Activated CD4-positive, alpha-beta T cell treated with anti-CD3 and anti-CD28 coated beads, Interleukin-2, amount 10 ng/mL, durations not matched to agents 7 days and 5 days (primary cell): ENCODE data around the gene GBP7. TPM values are rescaled to one million over a fixed set of nuclear protein-coding genes. Genes with fewer than 3 reads are reported as not detected.
A peak's percentile ranks its signal among the peaks of the same experiment; 100 is the strongest.
"Not testable (repeated sequence)": the region's sequence is repeated elsewhere in the genome, so short reads cannot be mapped to it uniquely, and the experiment has no call there.

Experiments
- CTCF ChIA-PET: fragments of 350-600 bp; sonication (Branson Sonifier 250); formaldehyde crosslinking; loops from one replicate; lab custom pipeline; 2021; ENCODE audit warnings: antibody characterized with exemption; lab: Charles Lee
- POLR2A ChIA-PET: fragments of 350-600 bp; sonication (Branson Sonifier 250); formaldehyde crosslinking; loops from one replicate; lab custom pipeline; 2021; ENCODE audit warnings: antibody characterized with exemption; lab: Charles Lee
- DNase-seq: peaks from one replicate; pipeline ENCODE4 v3.0.0-alpha.2; 2020
- H3K27ac Mint-ChIP-seq: one replicate; pipeline ENCODE4 v1.8.0; 2021; ENCODE audit warnings: mild to moderate bottlenecking, moderate library complexity, mixed read lengths
- H3K27me3 Mint-ChIP-seq: one replicate; pipeline ENCODE4 v1.8.0; 2021; ENCODE audit warnings: mixed read lengths
- H3K36me3 Mint-ChIP-seq: one replicate; pipeline ENCODE4 v1.8.0; 2021; ENCODE audit warnings: low read depth, mixed read lengths
- H3K4me1 Mint-ChIP-seq: one replicate; pipeline ENCODE4 v1.8.0; 2021; ENCODE audit warnings: mixed read lengths
- H3K4me3 Mint-ChIP-seq: one replicate; pipeline ENCODE4 v1.8.0; 2021; ENCODE audit warnings: mild to moderate bottlenecking, moderate library complexity, mixed read lengths
- H3K9me3 Mint-ChIP-seq: one replicate; pipeline ENCODE4 v1.8.0; 2021; ENCODE audit warnings: mixed read lengths
- total RNA-seq, 2 experiments: library from RNA; stranded (reverse); gene quantifications; one replicate each; pipeline ENCODE4 v1.2.3, GENCODE V29; 2021

GBP7 gene, protein sequence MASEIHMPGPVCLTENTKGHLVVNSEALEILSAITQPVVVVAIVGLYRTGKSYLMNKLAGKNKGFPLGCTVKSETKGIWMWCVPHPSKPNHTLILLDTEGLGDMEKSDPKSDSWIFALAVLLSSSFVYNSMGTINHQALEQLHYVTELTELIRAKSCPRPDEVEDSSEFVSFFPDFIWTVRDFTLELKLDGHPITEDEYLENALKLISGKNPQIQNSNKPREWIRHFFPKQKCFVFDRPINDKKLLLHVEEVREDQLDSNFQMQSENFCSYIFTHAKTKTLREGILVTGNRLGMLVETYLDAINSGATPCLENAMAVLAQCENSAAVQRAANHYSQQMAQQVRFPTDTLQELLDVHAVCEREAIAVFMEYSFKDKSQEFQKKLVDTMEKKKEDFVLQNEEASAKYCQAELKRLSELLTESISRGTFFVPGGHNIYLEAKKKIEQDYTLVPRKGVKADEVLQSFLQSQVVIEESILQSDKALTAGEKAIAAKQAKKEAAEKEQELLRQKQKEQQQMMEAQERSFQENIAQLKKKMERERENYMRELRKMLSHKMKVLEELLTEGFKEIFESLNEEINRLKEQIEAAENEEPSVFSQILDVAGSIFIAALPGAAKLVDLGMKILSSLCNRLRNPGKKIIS
- total RNA-seq: not detected

DNA sequence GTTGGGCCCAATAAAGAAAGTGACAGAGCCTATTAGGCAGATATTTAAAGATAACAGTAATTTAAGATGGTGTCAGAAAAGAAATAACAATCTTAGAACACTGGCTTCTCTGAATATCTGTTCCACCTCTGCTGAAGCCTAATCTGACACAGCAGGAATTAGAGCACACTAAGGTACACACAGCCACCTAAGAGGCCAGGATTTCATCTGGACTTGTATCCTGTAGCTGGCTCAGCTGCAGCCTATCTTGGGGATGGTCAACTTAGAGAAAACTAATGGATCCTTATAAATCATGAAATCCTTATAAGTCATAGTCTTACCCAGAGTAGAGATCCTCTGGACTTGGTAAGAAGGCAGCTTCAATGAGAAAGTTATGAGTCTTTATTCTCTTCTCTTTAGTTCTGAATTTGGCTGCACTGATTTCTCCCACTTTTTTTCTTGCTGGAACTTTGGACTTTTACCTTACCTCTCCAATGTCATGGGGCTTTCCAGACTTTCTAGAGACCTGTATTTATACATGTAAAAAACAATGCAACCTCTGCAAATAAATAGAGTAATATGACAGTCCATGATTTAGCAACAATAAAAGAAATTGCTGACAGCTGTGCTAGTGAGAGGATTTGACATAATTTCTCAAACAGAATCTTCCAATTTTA, at the start of gene GBP7:
Gene GBP7, minus strand, starts transcription at position 403 of the 656 bp plus-strand sequence. CDS start 4,068 bp downstream, outside the sequence.
- H3K4me1 Mint-ChIP-seq: peaks cover 15% of the 10 kb centered on the region
- ChIA-PET CTCF (interaction anchor here (0.6 to 0.7 kb wide), 2 partner anchors 13 to 209 kb away, joined by 3 to 4 read pairs; no protein-coding TSS in a partner anchor), POLR2A (no interaction called here)
- H3K27ac Mint-ChIP-seq: peak within 1 kb of the TSS; percentile 43
- no peaks in the 10 kb centered on the region for H3K27me3 Mint-ChIP-seq
- H3K36me3 Mint-ChIP-seq: peaks cover 11% of the 10 kb centered on the region
- no peak within 1 kb of the TSS for H3K4me3 Mint-ChIP-seq
- no peak for DNase-seq
- H3K9me3 Mint-ChIP-seq: peaks cover 8% of the 10 kb centered on the region

GRCh38 chr1:89221341-89221740, 45.5 kb upstream of the GBP7 start:
- Mint-ChIP-seq H3K9me3 (peaks cover 52% of the 10 kb centered on the region), H3K27me3 (no peaks in the 10 kb centered on the region), H3K36me3 (peaks cover 29% of the 10 kb centered on the region), H3K4me3 (no peak overlapping the region), H3K4me1 (no peaks in the 10 kb centered on the region), H3K27ac (no peak overlapping the region)
- no peak for DNase-seq
- ChIA-PET POLR2A (no interaction called here), CTCF (interaction anchor here (1.0 kb wide), 1 partner anchor 47 kb away, joined by 3 read pairs; no protein-coding TSS in a partner anchor)

- DNase-seq, POLR2A ChIA-PET, H3K4me3 Mint-ChIP-seq, H3K27ac Mint-ChIP-seq, H3K4me1 Mint-ChIP-seq, H3K27me3 Mint-ChIP-seq: not testable (repeated sequence)
- CTCF ChIA-PET: interaction anchor here (1.2 to 1.5 kb wide), 2 partner anchors 11 to 15 kb away, joined by 3 to 4 read pairs; no protein-coding TSS in a partner anchor
- Mint-ChIP-seq H3K36me3 (peaks cover 26% of the 10 kb centered on the region), H3K9me3 (peaks cover 44% of the 10 kb centered on the region)
Measured at GRCh38 chr1:89219851-89220250, 44.0 kb upstream of the GBP7 start.

DNA sequence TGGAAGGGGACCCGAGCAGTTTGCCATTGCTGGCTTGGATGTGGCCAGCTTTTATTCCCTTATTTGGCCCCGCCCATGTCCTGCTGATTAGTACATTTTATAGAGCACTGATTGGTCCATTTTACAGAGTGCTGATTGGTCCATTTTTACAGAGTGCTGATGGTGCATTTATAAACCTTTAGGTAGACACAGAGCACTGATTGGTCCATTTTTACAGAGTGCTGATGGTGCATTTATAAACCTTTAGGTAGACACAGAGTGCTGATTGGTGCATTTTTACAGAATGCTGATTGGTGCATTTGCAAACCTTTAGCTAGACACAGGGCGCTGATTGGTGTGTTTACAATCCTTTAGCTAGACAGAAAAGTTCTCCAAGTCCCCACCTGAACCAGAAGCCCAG, 43.1 kb upstream of the GBP7 start:
- POLR2A ChIA-PET, H3K4me3 Mint-ChIP-seq, H3K27me3 Mint-ChIP-seq, DNase-seq, H3K27ac Mint-ChIP-seq, H3K4me1 Mint-ChIP-seq: not testable (repeated sequence)
- Mint-ChIP-seq H3K36me3 (peaks cover 27% of the 10 kb centered on the region), H3K9me3 (peaks cover 43% of the 10 kb centered on the region)
- CTCF ChIA-PET: interaction anchor here (1.2 to 1.9 kb wide), 2 partner anchors 11 to 12 kb away, joined by 3 to 5 read pairs; no protein-coding TSS in a partner anchor

DNA sequence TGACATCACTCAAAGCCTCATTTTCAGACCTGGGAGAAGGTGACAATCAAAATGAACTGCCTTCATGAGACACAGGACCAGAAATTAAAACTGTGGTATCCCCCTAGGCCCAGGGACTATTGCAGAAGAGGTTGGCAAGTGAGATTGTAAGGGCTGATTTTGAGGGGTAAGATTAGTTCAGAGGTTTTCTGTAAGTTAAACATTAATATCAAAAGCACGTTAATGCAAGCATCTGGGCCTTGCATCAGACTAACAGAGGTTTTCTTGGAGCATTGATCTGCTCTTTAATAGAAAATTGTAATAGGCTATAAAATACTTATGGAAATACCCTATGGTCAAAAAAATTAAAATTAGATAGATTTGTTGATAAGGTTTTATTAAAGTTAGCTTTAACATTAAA, 37.5 kb upstream of the GBP7 start:
- CTCF ChIA-PET: interaction anchor here (0.8 kb wide), 1 partner anchor 145 kb away, joined by 3 read pairs; no protein-coding TSS in a partner anchor
- H3K4me1 Mint-ChIP-seq: no peaks in the 10 kb centered on the region
- POLR2A ChIA-PET: no interaction called here
- no peak overlapping the region for H3K27ac Mint-ChIP-seq
- H3K36me3 Mint-ChIP-seq: peaks cover 29% of the 10 kb centered on the region
- H3K27me3 Mint-ChIP-seq: peaks cover 1% of the 10 kb centered on the region
- no peak overlapping the region for H3K4me3 Mint-ChIP-seq
- peaks cover 46% of the 10 kb centered on the region for H3K9me3 Mint-ChIP-seq
- no peak for DNase-seq

DNA sequence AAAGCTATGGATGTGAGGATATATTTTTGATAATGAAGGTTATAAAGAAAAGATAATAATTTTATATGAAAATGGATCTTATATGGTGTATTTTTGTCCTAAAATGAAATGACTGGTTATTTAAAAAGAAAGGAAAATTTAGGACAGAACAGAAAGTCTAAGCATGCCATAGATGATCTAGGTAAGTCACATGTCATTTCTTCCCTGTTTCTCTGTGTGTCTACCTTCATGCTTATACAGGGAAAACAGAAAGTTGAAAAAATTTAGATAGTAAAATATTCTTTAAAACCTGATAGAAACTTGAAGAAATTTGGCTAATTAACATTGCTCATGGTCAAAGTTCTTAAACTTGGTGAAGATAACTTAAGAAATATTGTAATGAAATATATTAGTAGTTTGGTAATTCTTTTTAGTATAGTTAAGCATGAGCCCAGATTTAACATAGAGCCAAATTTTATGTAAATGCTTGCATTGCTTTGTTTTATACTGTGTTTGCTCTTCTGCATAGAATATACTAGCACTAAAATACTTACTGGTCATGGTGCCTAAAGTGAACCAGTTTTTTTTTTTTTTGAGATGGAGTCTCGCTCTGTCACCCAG, 35.3 kb upstream of the GBP7 start:
- Mint-ChIP-seq H3K27ac (no peak overlapping the region), H3K4me1 (peaks cover 3% of the 10 kb centered on the region), H3K36me3 (peaks cover 17% of the 10 kb centered on the region), H3K27me3 (peaks cover under 1% of the 10 kb centered on the region), H3K9me3 (peaks cover 45% of the 10 kb centered on the region), H3K4me3 (no peak overlapping the region)
- DNase-seq: no peak
- ChIA-PET CTCF (no interaction called here), POLR2A (no interaction called here)

GRCh38 chr1:89206373-89206772, 30.6 kb upstream of the GBP7 start:
- Mint-ChIP-seq H3K36me3 (peaks cover 46% of the 10 kb centered on the region), H3K4me1 (peaks cover 16% of the 10 kb centered on the region), H3K9me3 (peaks cover 47% of the 10 kb centered on the region), H3K4me3 (no peak overlapping the region), H3K27me3 (no peaks in the 10 kb centered on the region), H3K27ac (no peak overlapping the region)
- ChIA-PET CTCF (interaction anchor here (1.4 kb wide), 1 partner anchor 8 kb away, joined by 4 read pairs; the partner anchor contains the start of gene GBP4), POLR2A (no interaction called here)
- no peak for DNase-seq

GRCh38 chr1:89203166-89203565, 27.4 kb upstream of the GBP7 start:
- no peak for DNase-seq
- Mint-ChIP-seq H3K4me1 (peaks cover 34% of the 10 kb centered on the region), H3K27me3 (no peaks in the 10 kb centered on the region), H3K4me3 (no peak overlapping the region), H3K36me3 (peaks cover 52% of the 10 kb centered on the region), H3K9me3 (peaks cover 28% of the 10 kb centered on the region), H3K27ac (no peak overlapping the region)
- POLR2A ChIA-PET: no interaction called here
- CTCF ChIA-PET: interaction anchor here (1.2 kb wide), 1 partner anchor 34 kb away, joined by 4 read pairs; no protein-coding TSS in a partner anchor

DNA sequence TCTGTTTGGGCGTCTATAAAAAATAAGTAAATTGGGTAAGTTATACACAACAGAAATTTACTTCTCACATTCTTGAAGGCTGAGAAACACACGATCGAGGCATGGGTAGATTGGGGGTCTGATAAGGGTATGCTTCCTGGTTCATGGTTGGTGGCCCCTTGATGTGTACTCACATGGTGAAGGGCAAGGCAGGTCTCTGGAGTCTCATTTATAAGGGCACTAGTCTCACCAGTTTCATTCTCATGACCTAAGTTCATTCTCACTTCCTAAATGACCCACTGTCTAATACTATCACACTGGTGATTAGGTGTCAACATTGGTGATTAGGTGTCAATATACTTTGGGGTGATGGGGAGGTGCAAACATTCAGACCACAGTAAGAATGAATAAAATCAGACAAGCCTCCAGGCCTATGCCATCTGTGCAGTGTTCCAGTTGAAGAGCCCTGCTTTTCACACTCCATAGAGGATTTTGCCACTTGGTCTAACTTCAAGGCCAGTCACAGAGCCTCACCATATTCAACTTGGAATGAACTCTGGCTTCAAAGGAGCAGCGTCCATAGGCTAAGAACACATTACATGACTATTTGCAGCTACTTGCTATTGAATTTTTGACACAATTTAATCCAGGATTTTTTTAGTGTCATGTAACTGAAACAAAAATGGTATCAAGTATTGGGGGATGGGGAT, 25.4 kb upstream of the GBP7 start:
- Mint-ChIP-seq H3K36me3 (peaks cover 65% of the 10 kb centered on the region), H3K9me3 (peaks cover 16% of the 10 kb centered on the region), H3K4me1 (peaks cover 46% of the 10 kb centered on the region), H3K27ac (peak overlapping the region; percentile 95), H3K4me3 (peak overlapping the region; percentile 90), H3K27me3 (no peaks in the 10 kb centered on the region)
- no peak for DNase-seq
- POLR2A ChIA-PET: no interaction called here
- CTCF ChIA-PET: interaction anchor here (1.3 kb wide), 1 partner anchor 77 kb away, joined by 3 read pairs; no protein-coding TSS in a partner anchor

- CTCF ChIA-PET: interaction anchor here (1.1 kb wide), 1 partner anchor 161 kb away, joined by 3 read pairs; no protein-coding TSS in a partner anchor
- H3K27ac Mint-ChIP-seq: peak overlapping the region; percentile 95
Measured at GRCh38 chr1:89200663-89201062, 24.9 kb upstream of the GBP7 start.

DNA sequence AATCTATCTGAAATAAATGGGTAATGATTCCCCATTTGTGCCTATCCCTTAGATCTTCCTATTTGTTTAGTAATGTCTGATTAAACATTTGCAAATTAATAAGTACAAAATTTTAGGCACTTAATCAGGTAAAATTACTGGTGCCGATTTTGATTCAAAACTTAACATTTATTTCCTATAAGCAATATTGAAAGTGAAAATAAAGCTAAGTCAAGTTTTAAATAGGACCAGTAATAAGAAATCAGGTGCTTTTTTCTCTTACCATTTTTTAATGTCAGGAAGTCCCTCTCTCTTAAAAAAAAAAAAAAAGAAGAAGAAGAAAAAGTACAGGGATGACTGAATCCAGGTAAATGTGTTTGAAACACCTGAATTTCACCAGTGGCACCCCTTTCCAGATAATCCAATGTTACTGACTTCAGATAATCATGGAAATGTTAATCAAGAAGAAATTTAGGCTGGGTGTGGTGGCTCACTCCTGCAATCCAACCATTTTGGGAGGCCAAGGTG, 23.8 kb upstream of the GBP7 start:
- POLR2A ChIA-PET: interaction anchor here (1.0 kb wide), 1 partner anchor 73 kb away, joined by 4 read pairs; no protein-coding TSS in a partner anchor

More at GRCh38 chr1:89200663-89201062, 24.9 kb upstream of the GBP7 start:
- POLR2A ChIA-PET: interaction anchor here (0.6 to 1.0 kb wide), 2 partner anchors 74 to 157 kb away, joined by 4 read pairs; no protein-coding TSS in a partner anchor
- Mint-ChIP-seq H3K9me3 (peaks cover 15% of the 10 kb centered on the region), H3K36me3 (peaks cover 69% of the 10 kb centered on the region), H3K4me1 (peaks cover 51% of the 10 kb centered on the region), H3K4me3 (peak overlapping the region; percentile 90), H3K27me3 (no peaks in the 10 kb centered on the region)
- DNase-seq: no peak

More for the DNA sequence above, 23.8 kb upstream of the GBP7 start:
- Mint-ChIP-seq H3K36me3 (peaks cover 69% of the 10 kb centered on the region), H3K4me1 (peaks cover 62% of the 10 kb centered on the region), H3K27me3 (no peaks in the 10 kb centered on the region), H3K9me3 (peaks cover 14% of the 10 kb centered on the region), H3K4me3 (peak overlapping the region; percentile 90), H3K27ac (peak overlapping the region; percentile 95)
- CTCF ChIA-PET: interaction anchor here (0.8 to 1.8 kb wide), 5 partner anchors 15 to 243 kb away, joined by 3 read pairs; no protein-coding TSS in a partner anchor
- no peak for DNase-seq
